Measurements from ENCODE around the gene SLC1A3. TPM values are rescaled to one million over a fixed set of nuclear protein-coding genes. Genes with fewer than 3 reads are reported as not detected.

Gene SLC1A3
- total RNA-seq, 4 donors from 2014 or later = 2.3 to 15.8 (median 9.9) TPM

DNA sequence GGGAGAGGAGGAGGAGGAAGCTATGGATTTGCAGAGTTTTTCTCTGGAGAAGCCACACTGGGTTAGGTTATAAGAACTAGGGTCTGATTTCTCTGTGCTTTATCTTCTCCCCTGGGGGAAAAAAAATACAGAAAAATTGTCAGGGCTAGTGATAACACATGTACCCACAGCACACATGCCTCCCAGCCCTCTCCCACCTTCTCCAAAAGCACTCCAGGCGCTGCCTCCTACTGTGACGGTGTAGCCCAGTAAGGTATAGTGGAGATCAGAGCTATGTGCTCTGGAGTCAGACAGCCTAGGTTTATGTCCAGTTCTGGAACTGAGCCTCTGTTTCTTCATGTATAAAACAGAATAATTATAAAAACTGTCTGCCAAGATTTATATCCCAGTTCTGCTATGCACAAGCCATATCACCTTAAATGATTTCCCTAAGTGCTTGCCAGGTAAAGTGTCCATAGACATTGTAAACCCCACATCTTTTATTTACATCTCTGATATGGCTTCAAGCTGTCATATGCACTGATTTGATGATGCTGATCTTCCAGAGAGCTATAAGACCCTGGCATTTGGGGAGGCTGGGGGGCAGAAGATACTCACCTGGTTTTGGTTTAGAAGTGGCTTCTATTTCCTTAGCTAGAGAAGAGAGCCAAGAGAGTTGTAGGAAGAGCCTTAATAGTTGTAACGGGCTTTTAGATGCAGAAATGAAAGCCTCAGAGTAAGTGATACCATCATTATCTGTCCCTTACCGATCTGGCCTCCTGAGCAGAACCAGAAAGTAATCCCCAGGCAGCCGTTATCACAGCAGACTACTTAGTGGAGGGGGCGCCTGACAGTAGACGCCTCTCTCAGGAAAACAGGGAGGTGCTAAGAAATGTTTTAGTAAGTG is 7.6 kb downstream of the SLC1A3 start:
- H3K9me3 ChIP-seq = no peaks in the 10 kb centered on the region
- H3K36me3 ChIP-seq = no peaks in the 10 kb centered on the region
- H3K27ac ChIP-seq = no peak overlapping the region
- H3K4me3 ChIP-seq = no peak overlapping the region
- intact Hi-C loops (cut with DNase I; ENCODE audit: low total_unique reads) = no loop called here
- no peak for TF ChIP-seq POLR2A (IDR thresholded peaks at IDR 0.05)
- TF ChIP-seq, protein P1, sequence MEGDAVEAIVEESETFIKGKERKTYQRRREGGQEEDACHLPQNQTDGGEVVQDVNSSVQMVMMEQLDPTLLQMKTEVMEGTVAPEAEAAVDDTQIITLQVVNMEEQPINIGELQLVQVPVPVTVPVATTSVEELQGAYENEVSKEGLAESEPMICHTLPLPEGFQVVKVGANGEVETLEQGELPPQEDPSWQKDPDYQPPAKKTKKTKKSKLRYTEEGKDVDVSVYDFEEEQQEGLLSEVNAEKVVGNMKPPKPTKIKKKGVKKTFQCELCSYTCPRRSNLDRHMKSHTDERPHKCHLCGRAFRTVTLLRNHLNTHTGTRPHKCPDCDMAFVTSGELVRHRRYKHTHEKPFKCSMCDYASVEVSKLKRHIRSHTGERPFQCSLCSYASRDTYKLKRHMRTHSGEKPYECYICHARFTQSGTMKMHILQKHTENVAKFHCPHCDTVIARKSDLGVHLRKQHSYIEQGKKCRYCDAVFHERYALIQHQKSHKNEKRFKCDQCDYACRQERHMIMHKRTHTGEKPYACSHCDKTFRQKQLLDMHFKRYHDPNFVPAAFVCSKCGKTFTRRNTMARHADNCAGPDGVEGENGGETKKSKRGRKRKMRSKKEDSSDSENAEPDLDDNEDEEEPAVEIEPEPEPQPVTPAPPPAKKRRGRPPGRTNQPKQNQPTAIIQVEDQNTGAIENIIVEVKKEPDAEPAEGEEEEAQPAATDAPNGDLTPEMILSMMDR (IDR thresholded peaks at IDR 0.05) = no peak
- H3K27me3 ChIP-seq = no peaks in the 10 kb centered on the region
- no peak for DNase-seq
- no peaks in the 10 kb centered on the region for H3K4me1 ChIP-seq

DNA sequence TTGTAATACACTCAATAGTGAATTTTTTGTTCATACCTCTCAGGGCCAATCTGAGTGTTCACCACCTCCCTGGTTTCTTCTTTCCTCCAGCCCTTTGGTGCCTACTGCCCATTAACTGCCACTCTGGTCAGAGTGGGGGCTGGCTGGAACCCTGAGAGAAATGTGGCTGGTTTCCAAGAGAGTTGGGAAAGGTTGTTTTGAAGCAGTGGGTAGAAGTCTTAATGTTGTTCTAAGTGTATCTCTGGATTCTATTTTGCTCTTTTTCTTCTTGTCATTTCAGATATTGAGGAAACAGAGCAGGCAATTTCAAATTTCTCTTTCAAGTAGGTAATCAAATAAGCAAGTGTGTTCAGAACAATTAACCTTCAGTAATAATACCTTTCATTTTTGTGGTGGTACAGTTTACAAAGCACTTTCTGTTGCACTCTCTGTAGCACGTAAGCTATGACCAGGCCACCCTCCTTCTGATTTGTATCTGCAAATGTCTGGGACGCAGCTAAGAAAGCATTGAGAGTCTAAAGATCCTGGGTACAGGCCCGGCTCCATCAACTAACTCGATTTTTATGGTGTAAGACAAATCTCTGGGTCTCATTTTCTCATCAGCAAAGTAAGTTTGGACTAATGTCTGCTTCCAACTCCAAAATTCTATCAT is 8.4 kb downstream of the SLC1A3 start:
- DNase-seq = no peak
- Histone ChIP-seq H3K27me3 (no peaks in the 10 kb centered on the region), H3K27ac (no peak overlapping the region), H3K9me3 (no peaks in the 10 kb centered on the region), H3K4me3 (no peak overlapping the region), H3K36me3 (no peaks in the 10 kb centered on the region), H3K4me1 (no peaks in the 10 kb centered on the region)
- TF ChIP-seq, protein P1 (IDR thresholded peaks at IDR 0.05) = no peak
- TF ChIP-seq POLR2A (IDR thresholded peaks at IDR 0.05) = no peak
- intact Hi-C loops (cut with DNase I; ENCODE audit: low total_unique reads) = no loop called here

DNA sequence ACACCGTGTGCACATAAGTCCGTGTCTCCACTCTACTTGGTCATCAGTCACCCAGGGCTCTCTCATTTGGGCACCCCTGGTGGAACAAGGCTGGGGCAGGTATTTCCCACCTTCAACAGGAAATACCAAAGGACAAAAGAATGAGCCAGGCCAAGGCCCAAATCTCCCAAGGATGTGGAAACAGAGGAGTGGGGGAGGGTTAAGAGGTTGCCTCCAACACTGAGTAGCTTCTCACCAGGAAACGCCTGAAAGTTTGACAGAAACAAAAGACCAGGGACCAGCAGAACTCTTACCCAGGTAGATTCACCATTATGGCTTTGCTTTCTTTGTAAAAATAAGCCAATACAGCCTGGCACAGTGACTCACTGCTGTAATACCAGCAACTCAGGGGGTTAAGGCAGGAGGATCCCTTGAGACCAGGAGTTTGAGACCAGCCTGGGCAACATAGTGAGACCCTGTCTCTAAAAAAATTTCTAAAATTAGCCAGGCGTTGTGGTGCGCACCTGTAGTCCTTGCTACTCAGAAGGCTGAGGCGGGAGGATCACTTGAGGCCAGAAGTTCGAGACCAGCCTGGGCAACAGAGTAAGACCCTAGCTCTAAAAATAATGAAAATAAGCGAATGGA is 12.7 kb downstream of the SLC1A3 start:
- H3K36me3 ChIP-seq = no peaks in the 10 kb centered on the region
- no peak for DNase-seq
- TF ChIP-seq POLR2A (IDR thresholded peaks at IDR 0.05) = no peak
- TF ChIP-seq, protein P1 (IDR thresholded peaks at IDR 0.05) = no peak
- no peak overlapping the region for H3K4me3 ChIP-seq
- intact Hi-C loops (cut with DNase I; ENCODE audit: low total_unique reads) = no loop called here
- no peaks in the 10 kb centered on the region for H3K4me1 ChIP-seq
- H3K27me3 ChIP-seq = no peaks in the 10 kb centered on the region
- H3K9me3 ChIP-seq = no peaks in the 10 kb centered on the region
- no peak overlapping the region for H3K27ac ChIP-seq

DNA sequence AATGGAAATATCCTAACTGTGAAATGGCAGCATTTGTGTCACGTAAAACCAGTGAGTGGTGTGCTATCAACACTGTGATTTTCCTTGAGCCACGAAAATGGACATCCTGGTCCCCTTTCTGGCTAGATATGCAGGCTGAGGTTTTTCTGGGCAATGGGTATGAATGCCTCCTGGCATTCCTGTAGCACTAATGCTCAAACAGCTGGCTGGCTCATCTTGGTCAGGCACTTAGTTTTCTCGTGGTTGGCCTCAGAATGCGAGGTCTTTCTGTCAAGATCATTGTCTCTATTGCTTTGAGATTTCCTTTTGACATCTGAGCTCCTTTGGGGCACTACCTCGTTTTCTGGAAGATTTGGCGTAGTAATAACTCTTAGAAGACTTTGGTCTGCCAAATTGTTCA is 15.6 kb downstream of the SLC1A3 start:
- H3K36me3 ChIP-seq = no peaks in the 10 kb centered on the region
- no peak for DNase-seq
- H3K27ac ChIP-seq = no peak overlapping the region
- H3K4me3 ChIP-seq = no peak overlapping the region
- no peaks in the 10 kb centered on the region for H3K27me3 ChIP-seq
- TF ChIP-seq POLR2A (IDR thresholded peaks at IDR 0.05) = no peak
- TF ChIP-seq, protein P1 (IDR thresholded peaks at IDR 0.05) = no peak
- no peaks in the 10 kb centered on the region for H3K4me1 ChIP-seq
- intact Hi-C loops (cut with DNase I; ENCODE audit: low total_unique reads) = no loop called here
- H3K9me3 ChIP-seq = no peaks in the 10 kb centered on the region

DNA sequence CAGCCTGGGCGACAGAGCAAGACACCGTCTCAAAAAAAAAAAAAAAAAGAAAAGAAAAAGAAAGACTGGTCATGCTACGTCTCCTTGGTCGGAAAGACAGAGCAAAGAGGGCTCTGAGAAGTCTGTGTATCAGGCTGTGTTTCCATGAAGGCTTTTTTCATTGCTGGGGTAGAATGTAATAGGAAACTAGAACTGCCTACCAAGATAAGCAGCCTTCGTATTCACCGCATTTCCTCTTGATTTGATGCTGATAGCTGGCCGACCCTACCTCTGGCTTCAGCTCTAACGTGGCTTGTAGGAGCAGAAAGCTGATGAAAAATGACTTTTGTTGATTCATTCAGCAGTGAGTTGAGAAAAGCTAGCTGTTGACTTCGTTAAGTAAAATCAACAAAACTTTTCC is 17.4 kb downstream of the SLC1A3 start:
- Histone ChIP-seq H3K27ac (no peak overlapping the region), H3K4me3 (no peak overlapping the region), H3K27me3 (no peaks in the 10 kb centered on the region), H3K4me1 (no peaks in the 10 kb centered on the region), H3K9me3 (no peaks in the 10 kb centered on the region), H3K36me3 (no peaks in the 10 kb centered on the region)
- TF ChIP-seq POLR2A (IDR thresholded peaks at IDR 0.05) = no peak
- TF ChIP-seq, protein P1 (IDR thresholded peaks at IDR 0.05) = no peak
- DNase-seq = no peak
- intact Hi-C loops (cut with DNase I; ENCODE audit: low total_unique reads) = no loop called here

Data from uterus (tissue), 4 donors.